ENCODE measurements around the gene RPL10.

Gene RPL10

DNA sequence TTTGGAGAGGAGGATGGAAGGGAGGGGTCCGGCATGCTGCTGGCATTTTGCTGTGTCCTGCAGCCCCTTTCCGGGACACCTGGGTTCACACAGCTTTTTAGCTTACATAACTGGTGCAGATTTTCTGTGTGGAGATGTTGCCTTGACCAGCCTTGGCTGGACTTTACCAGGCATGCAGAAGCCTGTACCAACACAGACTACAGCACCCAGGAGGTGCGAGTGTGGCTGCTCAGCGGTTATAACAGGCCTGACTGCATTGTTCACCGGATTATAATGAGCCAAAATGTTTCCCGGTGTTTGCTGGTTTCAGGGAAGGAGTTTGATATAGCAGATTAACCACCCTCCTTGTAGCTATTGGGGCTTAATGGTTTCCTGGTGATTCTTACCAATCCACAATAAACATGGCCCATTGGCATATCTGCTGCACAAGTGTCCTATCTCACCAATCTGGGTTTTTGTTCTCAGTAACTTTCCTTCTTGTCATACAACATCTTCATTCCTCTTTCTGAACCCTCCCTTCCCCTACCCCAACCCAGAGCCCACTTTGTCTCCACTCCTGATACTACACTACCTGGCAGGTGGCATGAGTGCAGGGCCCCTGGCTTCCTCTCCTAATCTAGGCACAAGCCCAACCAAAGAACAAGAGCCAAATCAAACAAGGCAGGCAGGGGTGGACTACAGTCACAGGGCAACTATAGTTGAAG is 3.9 kb downstream of the RPL10 start:
- in situ Hi-C loops (cut with MboI; ENCODE audit: low pct_unique_long_range_greater_than_20kb, low sequenced_read_pairs, unreplicated experiment) = no loop called here
- DNase-seq (ENCODE audit: low spot score) = no peak
- TF ChIP-seq, protein P1, sequence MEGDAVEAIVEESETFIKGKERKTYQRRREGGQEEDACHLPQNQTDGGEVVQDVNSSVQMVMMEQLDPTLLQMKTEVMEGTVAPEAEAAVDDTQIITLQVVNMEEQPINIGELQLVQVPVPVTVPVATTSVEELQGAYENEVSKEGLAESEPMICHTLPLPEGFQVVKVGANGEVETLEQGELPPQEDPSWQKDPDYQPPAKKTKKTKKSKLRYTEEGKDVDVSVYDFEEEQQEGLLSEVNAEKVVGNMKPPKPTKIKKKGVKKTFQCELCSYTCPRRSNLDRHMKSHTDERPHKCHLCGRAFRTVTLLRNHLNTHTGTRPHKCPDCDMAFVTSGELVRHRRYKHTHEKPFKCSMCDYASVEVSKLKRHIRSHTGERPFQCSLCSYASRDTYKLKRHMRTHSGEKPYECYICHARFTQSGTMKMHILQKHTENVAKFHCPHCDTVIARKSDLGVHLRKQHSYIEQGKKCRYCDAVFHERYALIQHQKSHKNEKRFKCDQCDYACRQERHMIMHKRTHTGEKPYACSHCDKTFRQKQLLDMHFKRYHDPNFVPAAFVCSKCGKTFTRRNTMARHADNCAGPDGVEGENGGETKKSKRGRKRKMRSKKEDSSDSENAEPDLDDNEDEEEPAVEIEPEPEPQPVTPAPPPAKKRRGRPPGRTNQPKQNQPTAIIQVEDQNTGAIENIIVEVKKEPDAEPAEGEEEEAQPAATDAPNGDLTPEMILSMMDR (IDR thresholded peaks at IDR 0.05; ENCODE audit: extremely low read depth, insufficient read depth, missing control alignments) = no peak

DNA sequence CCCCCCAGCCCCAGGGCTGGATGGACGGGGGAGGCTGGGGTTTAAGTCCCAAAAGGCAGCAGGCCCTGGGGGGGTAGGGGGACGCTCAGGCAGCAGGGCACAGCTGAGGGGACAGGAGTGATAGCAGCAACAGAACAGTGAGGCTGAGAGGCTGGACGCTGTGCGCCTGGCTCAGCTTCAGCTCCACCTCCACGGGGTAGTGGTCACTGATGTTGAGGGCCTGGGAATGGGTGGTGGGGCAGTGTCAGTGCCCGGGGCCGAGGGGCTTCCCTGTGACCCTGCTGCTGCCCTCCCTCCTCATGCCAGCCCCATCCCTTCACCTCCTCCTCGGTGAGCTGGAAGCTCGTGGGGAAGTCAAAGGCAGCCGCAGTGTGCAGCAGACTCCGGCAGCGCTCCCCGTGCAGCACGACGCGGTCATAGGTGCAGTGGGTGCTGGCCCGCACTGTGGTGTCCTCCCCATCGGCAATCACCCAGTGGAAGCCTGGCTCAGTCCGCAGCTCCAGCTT is 4.5 kb downstream of the RPL10 start:
- TF ChIP-seq, protein P1 (IDR thresholded peaks at IDR 0.05; ENCODE audit: extremely low read depth, insufficient read depth, missing control alignments) = no peak
- in situ Hi-C loops (cut with MboI; ENCODE audit: low pct_unique_long_range_greater_than_20kb, low sequenced_read_pairs, unreplicated experiment) = no loop called here
- no peak for DNase-seq (ENCODE audit: low spot score)

DNA sequence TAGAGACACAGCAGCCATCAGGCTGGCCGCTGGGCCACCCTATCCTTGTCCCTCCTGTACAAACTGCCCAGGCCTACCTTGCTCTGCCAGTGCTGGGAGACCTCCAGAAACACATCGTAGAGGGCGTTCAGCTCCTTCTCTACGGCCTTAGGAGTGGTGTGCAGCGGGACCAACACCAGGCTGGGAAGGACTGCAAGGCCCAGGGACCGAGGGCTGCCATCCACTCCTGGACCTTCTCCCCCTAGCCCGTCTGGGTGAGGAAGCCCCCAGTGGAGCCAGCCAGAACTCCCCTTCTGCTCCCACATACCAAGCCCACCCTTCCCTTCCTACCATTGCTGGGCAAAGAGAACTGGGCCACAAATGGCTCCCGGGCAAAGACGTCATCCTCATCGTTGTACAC is 5.0 kb downstream of the RPL10 start:
- DNase-seq (ENCODE audit: low spot score) = no peak
- in situ Hi-C loops (cut with MboI; ENCODE audit: low pct_unique_long_range_greater_than_20kb, low sequenced_read_pairs, unreplicated experiment) = no loop called here
- TF ChIP-seq, protein P1 (IDR thresholded peaks at IDR 0.05; ENCODE audit: extremely low read depth, insufficient read depth, missing control alignments) = no peak

DNA sequence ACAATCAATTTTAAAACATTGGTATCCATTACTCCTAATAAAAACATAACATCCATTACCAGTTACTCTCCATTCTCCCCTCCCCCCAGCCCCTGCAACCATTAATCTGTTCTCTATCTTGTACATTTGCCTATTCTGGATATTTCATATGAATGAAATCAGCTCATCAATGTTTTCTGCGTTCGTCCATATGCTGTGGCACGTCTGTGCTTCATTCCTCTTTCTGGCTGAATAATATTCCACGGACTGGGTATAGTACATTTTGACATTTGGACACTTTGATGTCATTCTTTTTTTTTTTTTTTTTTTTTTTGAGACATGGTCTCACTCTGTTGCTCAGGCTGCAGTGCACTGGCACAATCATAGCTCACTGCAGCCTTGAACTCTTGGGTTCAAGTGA is 5.7 kb downstream of the RPL10 start:
- TF ChIP-seq, protein P1 (IDR thresholded peaks at IDR 0.05; ENCODE audit: extremely low read depth, insufficient read depth, missing control alignments) = no peak
- DNase-seq (ENCODE audit: low spot score) = no peak
- in situ Hi-C loops (cut with MboI; ENCODE audit: low pct_unique_long_range_greater_than_20kb, low sequenced_read_pairs, unreplicated experiment) = no loop called here

DNA sequence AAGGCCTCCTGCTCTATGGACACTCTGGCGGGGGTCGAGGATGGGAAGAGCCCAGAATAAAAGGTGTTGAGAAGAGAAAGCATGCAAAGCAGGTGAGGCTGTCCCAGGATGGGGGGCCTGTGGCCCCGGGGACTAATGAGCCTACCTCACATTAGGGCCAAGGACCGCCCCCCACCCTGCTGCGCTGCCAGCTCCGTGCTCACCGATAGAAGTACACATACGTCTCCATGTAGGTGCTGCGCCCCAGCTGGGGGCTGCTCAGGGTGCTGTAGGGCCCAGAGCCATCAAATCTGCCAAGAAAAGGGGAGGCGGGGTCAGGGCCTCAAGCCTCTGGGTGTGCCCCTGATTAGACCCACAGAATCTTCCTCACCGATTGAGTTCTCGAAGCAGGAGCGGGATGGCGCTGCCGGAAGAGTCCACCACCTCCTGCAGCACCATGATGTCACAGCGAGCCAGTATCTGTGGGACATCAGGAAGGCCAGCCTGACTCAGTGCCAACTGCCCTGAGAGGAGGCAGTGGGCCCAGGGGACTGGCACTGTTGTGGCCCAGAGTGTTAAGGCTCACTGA is 6.5 kb downstream of the RPL10 start:
- in situ Hi-C loops (cut with MboI; ENCODE audit: low pct_unique_long_range_greater_than_20kb, low sequenced_read_pairs, unreplicated experiment) = no loop called here
- TF ChIP-seq, protein P1 (IDR thresholded peaks at IDR 0.05; ENCODE audit: extremely low read depth, insufficient read depth, missing control alignments) = no peak
- no peak for DNase-seq (ENCODE audit: low spot score)

DNA sequence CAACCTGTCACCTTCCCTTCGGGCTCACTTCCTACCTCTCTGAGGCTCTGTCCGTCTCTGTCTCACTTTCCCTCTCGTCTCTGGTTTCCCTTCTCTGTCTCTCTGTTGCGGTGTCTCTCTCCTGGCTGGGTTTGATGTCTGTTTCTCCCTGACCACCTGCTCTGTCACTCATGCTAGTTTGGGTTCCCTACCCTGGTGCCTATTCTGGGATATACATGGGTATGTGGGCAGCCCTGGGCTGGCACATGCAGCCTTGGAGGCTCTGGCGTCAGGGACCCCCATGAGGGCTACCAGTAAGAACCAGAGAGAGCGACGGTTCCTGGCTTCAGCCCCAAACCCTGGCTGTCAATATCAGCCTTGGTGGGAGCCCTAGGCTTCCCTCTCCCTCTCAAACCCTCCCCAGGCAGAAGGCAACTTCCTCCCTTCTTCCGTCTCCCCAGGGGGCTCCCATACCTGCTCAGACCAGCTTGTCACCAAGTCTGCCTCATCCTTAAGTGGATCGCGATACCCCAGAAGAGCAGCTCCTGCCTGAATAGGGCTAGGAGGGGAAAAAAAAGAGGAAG is 10.6 kb downstream of the RPL10 start:
- DNase-seq (ENCODE audit: low spot score) = no peak
- TF ChIP-seq, protein P1 (IDR thresholded peaks at IDR 0.05; ENCODE audit: extremely low read depth, insufficient read depth, missing control alignments) = no peak
- in situ Hi-C loops (cut with MboI; ENCODE audit: low pct_unique_long_range_greater_than_20kb, low sequenced_read_pairs, unreplicated experiment) = no loop called here

Data from GM13977 (cell line).